ENCODE results near the gene HDAC1.
"Not testable (repeated sequence)": the region's sequence is repeated elsewhere in the genome, so short reads cannot be mapped to it uniquely, and the experiment has no call there.

The HDAC1 gene

DNA sequence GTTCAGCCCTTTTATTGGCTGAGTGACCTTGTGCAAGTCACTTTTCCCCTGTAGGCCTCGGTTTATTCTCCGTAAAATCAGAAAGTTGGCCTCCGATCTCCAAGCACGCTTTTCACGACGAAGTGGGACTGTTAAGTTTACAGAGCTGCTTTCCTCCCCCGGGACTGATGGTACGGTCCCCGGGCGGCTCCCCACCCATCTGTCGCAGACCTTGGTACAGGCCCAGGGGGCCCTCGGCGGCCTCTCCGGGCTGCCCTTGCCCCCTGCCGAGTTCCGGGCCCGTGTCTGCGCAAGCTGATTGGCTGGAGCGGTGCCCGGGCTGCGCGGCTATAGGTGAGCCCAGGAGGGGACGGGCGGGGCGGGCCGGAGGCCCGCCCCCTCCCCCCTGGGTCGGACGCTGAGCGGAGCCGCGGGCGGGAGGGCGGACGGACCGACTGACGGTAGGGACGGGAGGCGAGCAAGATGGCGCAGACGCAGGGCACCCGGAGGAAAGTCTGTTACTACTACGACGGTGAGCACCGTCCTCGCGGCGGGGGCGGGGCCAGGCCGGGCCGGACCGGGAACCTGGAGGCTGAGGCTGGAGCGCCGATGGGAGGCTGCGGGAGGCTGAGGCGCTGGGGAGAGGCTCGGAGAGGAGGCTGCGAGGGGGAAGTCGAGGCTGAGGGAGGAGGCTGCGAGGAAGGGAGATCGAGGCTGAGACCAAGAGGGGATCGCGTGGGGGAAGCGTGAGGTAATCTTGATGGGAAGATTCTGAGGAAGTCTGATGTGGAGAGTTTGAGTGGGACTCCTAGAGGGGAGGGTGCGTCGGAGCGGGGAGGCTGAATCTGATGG, at the start of gene HDAC1:
Gene HDAC1, plus strand, starts transcription at position 376 of the 831 bp plus-strand sequence. Its CDS starts 87 bp downstream, at position 463.
- DNase-seq = peak; percentile 95

DNA sequence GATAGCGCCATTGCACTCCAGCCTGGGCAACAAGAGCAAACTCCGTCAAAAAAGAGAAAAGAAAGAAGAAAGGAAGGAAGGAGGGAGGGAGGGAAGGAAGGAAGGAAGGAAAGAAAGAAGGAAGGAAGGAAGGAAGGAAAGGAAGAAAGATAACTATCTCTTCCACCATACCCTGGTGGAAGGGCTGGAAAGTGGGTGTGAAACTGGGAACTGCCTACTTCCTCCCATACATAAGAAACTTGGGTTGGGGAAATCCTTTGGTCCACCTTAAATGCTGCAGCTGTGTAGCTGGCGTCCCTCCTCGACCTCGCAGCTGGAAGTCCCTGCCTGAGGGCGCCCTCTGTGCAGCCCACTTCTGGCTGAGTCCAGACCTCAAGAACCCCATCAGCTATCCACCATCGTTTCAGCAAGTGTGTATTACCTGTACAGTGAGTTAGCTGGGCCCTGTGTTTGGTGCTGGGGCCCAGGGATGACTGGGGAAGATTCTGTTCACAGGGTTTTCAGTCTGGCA, 49.5 kb upstream of the HDAC1 start:
- DNase-seq = no peak

DNA sequence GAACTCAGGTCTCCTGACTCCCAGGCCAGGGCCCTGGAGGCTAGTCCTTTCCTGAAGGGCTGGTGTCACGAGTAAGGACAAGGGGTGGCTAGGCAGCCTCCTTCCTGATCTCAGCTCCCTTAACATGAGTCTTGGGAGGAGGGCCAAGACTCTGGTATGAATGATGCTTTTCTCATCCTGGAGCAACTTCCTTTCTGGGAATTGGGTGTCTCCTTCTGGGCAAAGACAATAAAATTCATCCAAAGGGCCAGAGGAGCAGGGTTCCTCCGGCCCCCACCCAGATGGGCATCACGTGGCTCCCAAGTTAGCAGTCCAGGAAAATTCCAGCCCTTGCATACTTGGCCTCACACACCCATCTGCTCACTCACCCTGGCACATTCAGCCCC, 45.0 kb upstream of the HDAC1 start, which contains the start of gene FAM167B:
Gene FAM167B, plus strand, starts transcription at position 335 of the 386 bp plus-strand sequence. CDS start 200 bp downstream, outside the sequence.
- no peak for DNase-seq

DNA sequence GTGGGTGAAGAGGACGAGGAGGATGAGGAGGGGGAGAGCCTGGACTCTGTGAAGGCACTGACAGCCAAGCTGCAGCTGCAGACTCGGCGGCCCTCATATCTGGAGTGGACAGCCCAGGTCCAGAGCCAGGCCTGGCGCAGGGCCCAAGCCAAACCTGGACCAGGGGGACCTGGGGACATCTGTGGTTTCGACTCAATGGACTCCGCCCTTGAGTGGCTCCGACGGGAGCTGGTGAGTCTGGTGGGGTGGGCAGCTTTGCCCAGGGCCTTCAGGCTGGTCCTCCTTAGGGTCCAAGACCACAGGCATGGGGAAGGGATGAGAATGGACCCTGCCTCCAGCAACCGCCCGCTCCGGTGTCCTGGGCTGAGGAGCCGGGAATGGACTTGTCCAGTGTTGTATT, 44.4 kb upstream of the HDAC1 start:
- DNase-seq = no peak

DNA sequence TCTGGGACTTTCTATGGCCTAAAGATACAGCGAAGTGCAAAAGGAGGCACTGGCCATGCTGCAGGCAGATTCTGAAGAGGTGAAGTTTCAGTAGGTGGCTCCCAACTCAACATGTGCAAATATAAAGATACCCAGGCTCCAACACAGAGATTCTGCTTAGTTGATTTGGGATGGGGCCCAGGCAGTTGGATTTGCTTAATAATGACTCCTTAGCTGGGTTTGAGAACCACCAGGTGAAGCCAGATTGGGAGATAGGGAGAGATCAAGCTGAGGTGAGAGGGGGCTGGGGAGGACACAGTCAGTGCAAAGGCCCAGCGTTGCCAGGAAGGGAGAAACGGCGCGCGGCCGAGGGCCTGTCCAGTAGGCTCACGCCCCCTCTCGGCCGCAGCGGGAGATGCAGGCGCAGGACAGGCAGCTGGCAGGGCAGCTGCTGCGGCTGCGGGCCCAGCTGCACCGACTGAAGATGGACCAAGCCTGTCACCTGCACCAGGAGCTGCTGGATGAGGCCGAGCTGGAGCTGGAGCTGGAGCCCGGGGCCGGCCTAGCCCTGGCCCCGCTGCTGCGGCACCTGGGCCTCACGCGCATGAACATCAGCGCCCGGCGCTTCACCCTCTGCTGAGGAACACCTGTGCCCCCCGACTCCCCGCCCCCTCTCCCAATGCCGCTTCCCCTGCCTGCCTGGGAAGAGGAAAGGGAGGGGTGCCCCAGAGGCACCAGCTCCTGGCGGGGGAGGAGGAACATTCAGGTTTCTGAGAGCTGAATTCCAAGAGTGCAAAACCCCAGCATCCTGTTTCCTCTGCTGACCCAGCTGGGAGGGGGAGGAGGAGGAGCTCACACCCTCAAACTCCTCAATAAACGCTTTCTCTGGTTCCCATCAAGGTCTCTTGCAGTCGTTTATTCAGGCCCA, 43.6 kb upstream of the HDAC1 start:
- DNase-seq = peak; percentile 83

DNA sequence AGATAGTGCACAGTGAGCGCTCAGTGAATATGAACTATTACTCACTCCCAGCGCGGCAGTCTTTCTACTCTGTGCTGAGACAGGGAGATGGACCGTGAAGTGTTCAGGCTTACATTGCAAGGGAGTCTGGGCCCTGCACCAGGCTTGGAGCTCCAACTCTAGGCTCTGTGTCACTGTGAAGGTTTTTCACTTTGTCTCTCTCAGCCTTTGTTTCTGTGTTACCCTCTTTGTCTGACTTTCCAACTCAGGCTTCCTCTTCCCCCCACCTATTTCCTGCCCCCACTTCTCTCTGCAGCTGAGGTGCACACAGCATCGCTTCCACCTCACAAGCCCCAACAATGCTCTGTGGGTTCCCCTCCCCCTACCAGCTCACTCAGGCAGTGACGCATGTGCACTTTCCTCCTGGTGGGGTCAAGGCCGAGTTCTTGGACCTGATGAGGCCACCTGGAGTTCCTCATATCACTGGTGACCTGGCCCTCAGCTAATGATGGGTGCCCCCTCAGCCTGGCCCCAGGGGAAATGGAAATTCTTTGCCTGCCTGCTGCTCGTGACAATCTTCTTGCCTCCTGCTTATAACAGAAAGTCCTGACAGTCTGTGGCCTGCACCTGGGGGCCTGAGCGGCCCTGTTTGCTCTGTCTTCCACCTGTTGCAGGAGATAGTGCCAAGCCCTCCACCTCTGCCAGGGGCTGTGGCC, 41.9 kb upstream of the HDAC1 start:
- DNase-seq = no peak

DNA sequence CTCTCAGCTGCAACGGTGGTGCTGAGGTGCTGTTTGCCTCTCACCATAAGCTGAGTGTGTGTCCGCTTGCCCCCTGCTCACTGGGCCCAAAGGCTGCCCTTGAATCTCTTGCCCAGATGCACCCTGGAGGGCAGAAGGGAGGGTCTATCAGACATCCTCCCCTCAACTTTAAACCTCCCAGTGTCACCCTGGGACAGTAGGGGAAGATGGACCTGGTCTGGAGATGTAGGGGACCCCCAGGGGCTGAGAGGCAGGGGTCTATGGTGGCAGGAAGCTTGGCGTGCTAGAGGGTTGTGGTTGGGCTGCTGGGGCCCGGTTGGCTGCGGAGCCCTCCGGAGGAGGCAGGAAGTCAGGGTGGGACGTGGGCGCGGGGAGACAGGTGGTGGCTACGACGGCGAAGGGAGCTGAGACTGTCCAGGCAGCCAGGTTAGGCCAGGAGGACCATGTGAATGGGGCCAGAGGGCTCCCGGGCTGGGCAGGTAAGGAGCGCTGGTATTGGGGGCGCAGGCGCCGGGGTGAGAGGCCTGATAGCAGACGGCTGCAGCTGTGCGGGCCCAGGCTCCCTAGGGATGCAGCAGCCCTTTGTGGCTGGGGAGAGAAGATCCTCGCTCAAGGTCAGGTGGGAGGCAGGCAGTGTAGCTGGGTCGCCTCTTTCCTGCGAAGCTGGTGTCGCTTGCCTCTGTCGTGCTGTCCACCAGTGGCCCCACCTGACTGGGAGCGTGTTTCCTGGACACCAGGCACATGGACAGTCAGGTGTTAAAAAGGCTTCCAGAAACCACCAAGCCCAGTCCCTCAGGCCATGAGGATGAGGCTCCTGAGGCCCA, 40.8 kb upstream of the HDAC1 start, which contains the start of gene LCK:
Gene LCK, plus strand, starts transcription at position 373 of the 824 bp plus-strand sequence. CDS start 23,065 bp downstream, outside the sequence.
- no peak for DNase-seq

DNA sequence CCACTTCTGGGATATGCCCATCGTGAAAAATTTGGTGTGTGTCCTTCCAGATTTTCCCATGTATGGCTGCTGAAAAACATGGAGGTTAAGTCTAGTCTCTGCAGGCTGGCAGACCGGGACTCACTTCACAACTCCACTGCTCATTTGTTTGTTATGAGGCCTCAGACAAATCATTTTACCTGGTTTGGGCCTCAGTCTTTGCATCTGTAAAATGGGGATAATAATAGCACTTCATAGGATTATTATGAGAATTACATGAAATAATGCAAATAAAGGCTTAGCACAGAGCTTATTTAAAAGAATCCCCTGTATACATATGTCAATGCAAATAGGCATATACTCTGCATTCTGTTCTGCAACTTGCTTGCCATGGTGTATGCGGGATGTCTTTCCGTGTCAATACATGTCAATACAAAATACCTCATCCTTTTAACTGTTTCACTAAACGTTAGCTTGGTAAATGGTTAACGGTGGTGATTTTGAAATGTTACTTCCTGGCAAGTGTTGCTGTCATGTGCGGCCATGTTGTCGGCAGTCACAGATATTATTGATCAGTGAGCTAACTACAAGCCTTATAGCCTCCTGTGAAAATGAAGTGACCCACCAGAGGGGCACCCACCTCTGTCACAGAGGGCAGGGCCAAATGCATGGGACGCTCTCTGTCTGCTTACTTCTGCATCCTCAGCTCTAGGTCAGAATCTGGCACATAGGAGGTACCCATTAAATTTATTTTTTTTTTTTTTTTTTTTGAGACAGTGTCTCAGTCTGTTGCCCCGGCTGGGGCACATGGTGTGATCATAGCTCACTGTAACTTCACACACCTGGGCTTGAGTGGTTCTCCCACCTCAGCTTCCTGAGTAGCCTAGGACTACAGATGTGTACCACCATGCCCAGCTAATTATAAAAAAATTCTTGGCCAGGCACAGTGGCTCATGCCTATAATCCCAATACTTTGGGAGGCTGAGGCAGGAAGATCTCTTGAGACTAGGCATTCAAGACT, 36.5 kb upstream of the HDAC1 start:
- no peak for DNase-seq

DNA sequence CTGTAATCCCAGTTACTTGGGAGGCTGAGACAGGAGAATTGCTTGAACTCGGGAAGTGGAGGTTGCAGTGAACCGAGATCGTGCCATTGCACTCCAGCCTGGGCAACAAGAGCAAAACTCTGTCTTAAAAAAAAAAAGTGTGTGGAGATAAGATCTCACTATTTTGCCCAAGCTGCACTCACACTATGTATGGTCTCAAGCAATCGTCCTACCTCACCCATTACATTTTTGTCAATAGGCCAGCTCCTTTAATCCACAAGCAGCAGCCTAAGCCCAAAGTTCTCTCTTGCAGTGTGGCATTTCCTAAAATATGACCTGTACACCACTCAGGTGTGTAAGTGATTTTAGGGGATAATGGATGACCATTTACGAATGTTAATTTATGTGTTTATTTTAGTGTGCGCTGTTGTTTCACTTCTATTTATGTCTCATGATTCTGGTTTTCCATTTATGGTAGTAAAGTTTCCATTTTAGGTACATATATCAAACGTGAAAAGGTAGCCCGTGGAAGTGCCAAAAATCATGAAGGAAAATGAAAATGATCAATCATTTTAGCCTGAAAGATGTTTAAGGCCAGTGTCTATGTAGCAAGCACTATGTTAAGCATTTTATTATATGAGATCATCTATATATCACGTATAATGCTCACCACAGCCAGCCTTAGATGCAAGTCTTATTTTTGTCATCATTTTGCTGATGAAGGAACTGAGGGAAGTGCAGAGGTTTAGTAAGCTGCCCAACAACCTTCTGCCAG, 35.2 kb upstream of the HDAC1 start:
- no peak for DNase-seq

DNA sequence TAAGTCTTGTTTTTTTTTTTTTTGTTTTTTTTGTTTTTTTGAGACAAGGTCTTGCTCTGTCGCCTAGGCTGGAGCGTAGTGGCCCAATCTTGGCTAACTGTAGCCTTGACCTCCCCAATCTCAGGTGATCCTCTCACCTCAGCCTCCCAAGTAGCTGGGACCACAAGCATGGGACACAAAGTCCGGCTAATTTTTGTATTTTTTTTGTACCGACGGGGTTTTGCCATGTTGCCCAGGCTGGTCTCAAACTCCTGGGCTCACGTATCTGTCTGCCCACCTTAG, 34.7 kb upstream of the HDAC1 start:
- DNase-seq = no peak

DNA sequence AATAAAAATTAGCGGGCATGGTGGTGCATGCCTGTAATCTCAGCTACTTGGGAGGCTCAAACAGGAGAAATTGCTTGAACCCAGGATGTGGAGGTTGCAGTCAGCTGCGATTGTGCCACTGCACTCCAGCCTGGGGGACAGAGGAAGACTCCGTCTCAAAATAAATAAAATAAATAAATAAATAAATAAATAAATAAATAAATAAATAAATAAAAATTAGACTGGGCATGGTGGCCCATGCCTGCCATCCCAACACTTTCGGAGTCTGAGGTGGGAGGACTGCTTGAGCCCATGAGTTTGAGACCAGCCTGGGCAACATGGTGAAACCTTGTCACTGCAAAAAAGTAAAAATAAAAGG, 28.7 kb upstream of the HDAC1 start:
- DNase-seq = not testable (repeated sequence)

DNA sequence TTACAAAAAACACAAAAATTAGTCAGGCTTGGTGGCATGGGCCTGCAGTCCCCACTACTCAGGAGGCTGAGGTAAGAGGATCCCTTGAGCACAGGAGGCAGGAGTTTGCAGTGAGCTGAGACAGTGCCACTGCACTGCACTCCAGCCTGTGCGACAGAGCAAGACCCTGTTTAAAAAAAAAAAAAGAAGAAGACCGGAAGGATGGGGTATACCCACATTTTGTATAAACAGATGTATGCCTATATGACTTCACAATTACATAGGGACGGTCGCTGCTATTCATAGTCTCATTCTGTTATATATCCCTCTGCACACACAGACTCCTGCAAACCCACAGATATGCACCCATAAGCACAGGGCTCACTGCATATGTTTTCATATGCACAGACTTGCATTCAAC, 28.1 kb upstream of the HDAC1 start:
- DNase-seq = no peak

DNA sequence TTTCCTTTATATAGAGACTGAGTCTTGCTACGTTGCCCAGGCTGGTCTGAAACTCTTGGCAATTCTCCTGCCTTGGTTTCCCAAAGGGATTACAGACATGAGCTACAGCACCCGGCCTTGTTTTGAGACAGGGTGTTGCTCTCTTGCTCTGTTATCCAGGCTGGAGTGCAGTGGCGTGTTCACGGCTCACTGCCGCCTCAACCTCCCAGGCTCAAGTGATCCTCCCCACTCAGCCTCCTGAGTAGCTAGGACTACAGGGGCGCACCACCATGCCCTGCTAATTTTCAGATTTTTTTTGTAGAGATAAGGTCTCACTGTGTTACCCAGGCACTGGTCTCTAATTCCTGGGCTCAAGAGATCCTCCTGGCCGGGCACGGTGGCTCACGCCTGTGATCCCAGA, 26.0 kb upstream of the HDAC1 start:
- no peak for DNase-seq

DNA sequence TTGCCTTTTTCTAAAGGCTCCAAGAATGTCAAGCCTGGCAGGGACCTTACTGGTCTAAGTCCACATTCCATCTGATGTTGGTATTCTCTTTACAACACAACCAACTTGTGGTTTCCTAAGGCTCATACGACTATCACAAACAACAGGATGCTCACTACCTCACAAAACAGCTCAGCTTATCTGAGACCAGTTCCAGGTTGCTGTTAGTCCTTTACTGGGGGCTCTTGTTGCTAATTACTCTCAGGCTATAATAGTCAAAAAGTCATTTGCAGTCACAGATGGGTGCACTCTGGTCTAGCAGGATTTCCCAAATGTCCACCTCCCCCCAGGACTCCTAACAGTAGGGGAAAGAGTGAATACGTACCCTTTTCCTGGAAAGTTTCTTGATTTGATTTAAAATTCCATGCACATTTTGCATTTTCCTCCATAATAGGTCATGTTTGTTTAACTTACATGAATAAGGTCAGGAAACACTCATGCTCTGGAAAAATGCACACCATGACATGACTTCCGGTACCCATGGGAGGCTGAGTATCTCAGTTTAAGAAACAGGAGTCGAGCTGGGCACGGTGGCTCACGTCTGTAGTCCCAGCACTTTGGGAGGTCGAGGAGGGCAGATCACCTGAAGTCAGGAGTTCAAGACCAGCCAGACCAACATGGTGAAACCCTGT, 24.8 kb upstream of the HDAC1 start:
- DNase-seq = no peak

DNA sequence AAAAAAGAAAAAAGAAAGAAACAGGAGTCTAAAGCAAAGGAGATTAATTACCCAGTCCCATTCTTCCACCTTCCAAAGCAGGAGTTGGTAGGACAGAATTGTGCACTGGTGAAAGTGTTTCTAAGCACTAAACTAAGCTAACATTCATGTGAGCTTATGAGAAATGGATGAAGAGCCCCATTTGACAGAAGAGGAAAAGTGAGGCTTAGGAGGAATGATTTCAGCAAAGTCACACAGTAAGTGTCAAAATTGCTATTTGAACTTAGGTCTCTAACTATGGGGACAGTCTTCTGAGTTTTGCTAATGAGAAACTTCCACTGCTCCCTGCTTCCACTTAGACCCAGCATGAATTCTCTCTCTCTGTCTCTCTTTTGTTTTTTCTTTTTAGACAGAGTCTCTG, 22.1 kb upstream of the HDAC1 start:
- DNase-seq = no peak

DNA sequence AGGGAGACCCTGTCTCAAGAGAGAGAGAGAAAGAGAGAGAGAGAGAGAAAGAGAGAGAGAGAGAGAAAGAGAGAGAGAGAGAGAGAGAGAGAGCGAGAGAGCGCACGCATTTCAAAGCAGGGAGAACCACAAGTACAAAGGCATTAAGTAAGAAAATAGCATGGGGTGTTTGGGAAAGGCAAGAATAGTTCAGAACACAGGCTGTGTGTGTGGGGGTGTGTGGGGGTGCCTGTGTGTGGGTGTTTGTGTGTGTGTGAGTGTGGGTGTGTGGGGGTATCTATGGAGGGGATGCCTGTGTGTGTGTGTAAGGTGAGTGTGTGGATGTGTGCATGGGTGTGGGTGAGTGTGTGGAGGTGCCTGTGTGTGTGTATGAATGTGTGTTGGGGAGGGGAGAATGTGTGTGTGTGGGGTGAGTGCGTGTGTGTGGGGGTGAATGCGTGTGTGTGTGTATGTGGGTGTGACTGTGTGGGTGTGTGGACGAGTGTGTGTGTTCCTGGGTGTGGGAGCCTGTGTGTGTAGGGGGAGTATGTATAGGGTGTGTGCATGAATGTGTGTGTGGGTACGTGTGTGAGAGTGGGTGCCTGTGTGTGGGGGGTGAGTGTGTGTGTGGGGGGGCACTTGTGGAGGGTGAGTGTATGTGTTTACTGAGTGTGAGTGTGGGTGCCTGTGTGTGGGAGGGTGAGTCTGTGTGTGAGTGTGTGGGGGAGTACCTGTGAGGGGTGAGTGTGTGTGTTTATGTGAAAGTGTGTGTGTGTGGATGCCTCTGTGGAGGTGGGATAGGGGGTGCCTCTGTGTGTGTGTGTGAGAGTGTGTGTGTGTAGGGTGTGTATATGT, 19.1 kb upstream of the HDAC1 start:
- no peak for DNase-seq

DNA sequence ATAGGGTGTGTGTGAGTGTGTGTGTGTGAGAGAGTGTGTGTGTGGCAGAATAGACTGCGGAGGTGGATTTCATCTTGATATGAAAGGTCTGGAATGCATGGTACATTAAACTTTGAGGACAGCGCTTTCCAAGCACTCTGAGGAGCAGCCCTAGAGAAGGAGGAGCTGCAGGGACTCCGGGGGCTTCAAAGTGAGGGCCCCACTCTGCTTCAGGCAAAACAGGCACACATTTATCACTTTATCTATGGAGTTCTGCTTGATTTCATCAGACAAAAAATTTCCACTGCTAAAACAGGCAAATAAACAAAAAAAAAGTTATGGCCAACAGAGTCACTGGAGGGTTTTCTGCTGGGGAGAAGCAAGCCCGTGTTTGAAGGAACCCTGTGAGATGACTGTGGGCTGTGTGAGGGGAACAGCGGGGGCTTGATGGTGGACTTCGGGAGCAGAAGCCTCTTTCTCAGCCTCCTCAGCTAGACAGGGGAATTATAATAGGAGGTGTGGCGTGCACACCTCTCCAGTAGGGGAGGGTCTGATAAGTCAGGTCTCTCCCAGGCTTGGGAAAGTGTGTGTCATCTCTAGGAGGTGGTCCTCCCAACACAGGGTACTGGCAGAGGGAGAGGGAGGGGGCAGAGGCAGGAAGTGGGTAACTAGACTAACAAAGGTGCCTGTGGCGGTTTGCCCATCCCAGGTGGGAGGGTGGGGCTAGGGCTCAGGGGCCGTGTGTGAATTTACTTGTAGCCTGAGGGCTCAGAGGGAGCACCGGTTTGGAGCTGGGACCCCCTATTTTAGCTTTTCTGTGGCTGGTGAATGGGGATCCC, 18.3 kb upstream of the HDAC1 start:
- DNase-seq = no peak

All from NCI-H2171 treated with DMSO at 0.1 percent for 48 hours (cell line).